OCI-LY7 (cell line): ENCODE data around the gene UBA1.

Source experiments
- CTCF ChIP-seq: fragments of 200-600 bp; sonication (generic); conservative IDR thresholded peaks from 2 replicates; pipeline ENCODE4 v1.5.1; 2014; ENCODE audit warnings: mild to moderate bottlenecking, antibody characterized with exemption, low read length, moderate library complexity, mixed read lengths
- EZH2phosphoT487 ChIP-seq: fragments of 200-600 bp; sonication (generic); IDR thresholded peaks from 2 replicates; pipeline ENCODE4 v1.6.1; 2018; ENCODE audit warnings: low read depth, borderline replicate concordance, mild to moderate bottlenecking, mixed run types, antibody characterized with exemption, low read length, moderate library complexity, mixed read lengths

GRCh38 chrX:47184486-47184885 is 9.1 kb upstream of the UBA1 start:
- TF ChIP-seq CTCF (no peak), EZH2phosphoT487 (no peak)
